Kasumi-1 (cell line): ENCODE measurements around the gene KRT16.
"Not testable (repeated sequence)": the region's sequence is repeated elsewhere in the genome, so short reads cannot be mapped to it uniquely, and the experiment has no call there.

Experiments
- DNase-seq, 2 experiments: peaks; one replicate each; lab custom pipeline; 2025; lab: John Stamatoyannopoulos, UW

Gene KRT16

DNA sequence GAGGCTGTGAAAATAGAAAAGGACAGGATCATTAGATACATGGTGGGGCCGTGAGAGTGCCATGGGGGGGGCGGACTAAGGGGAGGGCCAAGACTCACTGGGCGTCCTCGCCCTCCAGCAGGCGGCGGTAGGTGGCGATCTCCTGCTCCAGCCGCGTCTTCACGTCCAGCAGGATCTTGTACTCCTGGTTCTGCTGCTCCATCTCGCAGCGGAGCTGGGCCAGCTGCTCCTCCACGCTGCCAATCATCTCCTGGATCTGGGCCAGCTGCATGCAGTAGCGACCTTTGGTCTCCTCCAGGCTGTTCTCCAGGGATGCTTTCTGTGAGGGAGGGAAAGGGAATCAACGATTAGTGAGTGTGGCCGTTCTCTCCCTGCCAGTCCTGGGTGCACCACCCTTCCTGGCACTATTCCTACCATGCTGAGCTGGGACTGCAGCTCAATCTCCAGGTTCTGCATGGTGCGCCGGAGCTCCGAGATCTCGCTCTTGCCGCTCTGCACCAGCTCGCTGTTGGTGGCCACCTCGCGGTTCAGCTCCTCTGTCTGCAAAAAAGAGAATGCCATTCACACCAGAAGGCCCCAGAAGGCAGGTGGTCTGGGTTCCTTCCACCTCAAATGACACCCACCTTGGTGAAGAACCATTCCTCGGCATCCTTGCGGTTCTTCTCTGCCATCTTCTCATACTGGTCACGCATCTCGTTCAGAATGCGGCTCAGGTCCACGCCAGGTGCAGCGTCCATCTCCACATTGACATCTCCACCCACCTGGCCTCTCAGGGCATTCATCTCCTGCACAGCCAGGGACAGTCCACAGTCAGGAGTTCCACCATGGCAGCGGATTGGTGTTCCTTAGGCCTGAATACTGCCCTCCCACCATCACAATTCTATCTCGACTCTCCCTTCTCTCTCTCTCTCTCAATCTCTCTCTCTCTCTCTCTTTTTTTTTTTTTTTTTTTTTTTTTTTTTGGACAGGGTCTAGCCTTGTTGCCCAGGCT is 29.1 kb downstream of the KRT16 start:
- no peak for DNase-seq

DNA sequence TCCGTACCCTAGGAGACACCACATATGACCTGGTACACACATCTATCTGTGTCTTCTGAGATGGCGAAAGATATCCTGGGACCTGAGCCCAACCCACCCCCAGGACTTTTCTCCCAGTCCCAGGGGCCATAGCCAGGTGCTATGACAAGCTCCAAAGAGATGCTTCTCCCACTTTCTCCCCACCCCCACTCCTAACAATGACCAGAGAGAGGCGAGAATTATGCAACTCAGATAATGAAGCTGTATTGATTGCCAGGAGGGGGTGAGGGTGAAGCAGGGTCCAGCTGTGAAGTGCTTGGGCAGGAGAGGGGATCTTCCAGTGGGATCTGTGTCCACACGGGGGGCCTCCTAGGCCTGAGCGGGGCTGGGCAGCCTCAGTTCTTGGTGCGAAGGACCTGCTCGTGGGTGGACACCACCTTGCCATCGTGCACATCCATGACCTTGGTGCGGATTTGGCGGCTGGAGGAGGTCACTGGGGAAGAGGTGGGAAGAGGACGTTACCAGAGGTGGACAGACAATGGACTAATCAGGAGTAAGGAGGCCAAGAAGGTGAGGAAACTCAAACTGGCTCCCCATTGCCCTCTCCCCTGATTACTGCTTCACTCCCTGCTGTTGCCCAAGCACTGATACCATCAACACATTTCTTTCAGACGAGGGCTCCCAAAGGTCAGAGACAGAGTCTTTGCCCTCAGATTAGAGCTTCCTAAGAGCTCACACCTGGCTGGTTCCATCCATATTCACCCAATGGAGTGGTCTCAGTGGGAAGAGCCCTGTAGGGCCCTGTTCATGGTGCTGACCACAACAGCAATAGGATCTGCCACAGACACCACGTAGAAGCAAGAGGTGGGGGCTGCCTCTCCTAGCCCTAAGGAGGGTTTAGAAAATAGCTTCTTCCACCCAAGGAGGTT is 30.3 kb downstream of the KRT16 start:
- not testable (repeated sequence) for DNase-seq

GRCh38 chr17:41581366-41582060 is 31.1 kb downstream of the KRT16 start:
- DNase-seq = no peak

- DNase-seq = no peak
These were observed 31.7 kb downstream of the KRT16 start for GRCh38 chr17:41580687-41581365.

GRCh38 chr17:41580244-41580575 is 32.4 kb downstream of the KRT16 start:
- DNase-seq = no peak

GRCh38 chr17:41579484-41580243 is 32.9 kb downstream of the KRT16 start:
- DNase-seq = peak; percentile 73 to 81

DNA sequence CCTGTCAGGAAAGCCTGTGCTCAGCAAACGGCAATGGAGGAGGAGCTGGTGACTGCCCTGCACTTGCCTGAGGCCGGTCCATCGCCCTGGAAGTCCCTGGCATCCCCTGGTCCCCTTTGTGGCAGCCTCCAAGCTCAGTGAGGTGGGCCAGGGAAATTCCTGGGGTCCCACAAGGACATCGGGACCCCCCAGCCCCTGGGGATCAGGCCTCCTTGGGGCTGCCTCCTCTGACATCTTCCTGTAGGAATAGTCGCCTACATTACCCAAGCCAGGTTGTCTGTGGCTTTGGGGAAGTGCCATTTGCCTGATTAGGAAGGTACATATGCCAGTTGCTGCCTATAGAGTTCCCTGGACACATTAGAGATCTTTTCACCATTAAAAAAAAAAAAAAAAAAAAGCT is 33.6 kb downstream of the KRT16 start:
- DNase-seq = no peak

- DNase-seq = no peak
These were observed 34.0 kb downstream of the KRT16 start for GRCh38 chr17:41578538-41578937.

- DNase-seq = not testable (repeated sequence)
These were observed 35.8 kb downstream of the KRT16 start for GRCh38 chr17:41576740-41577139.

- DNase-seq = no peak
These were observed 37.2 kb downstream of the KRT16 start for GRCh38 chr17:41575336-41575735.

DNA sequence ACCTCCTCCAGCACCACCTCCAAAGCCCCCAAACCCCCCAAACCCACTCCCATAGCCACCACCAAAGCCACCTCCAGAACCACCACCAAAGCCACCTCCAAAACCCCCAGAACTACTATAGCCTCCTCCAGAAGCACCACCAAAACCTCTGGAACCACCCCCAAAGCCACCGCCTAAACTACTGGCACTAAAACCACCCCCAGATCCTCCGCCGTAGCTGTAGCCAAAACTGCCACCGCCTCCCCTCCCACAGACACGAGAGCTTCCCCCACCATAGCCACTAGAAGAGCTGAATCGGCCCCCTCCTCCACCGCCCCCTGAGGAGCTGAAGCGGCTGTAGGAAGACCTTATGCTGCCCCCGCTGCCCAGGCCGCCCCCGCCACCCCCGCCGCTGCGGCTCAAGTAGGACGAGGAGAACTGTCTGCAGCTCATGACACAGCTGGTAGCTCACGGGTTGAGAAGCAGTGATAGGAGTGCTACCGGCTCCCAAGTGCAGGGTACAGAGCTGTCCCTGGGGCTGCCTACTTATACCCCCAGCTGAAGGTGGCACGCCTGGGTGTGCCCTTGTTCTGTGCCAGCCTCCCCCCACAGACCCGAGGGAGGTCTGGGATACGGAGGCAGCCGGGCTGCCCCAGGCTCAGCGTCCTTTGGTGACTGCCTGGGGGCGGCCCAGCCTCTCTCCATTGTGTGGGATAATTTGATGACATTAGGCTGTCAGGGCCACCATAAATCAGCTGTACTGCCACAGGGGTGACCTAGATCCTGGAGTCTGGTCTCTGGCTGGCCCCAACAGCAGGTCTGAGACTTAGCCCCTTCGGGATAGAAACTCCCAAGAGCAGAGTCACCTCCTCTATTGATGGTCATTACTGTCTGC is 40.8 kb downstream of the KRT16 start, which contains the start of gene KRT9:
Gene KRT9 (minus strand): TSS at position 499 of the 874 bp plus-strand sequence. CDS start 67 bp downstream, at position 432.
- no peak for DNase-seq

GRCh38 chr17:41567317-41567716 is 45.2 kb downstream of the KRT16 start:
- DNase-seq = no peak

- no peak for DNase-seq
These were observed 47.2 kb downstream of the KRT16 start for GRCh38 chr17:41565338-41565737.

- DNase-seq = no peak
These were observed 48.9 kb downstream of the KRT16 start for GRCh38 chr17:41563607-41564170.

DNA sequence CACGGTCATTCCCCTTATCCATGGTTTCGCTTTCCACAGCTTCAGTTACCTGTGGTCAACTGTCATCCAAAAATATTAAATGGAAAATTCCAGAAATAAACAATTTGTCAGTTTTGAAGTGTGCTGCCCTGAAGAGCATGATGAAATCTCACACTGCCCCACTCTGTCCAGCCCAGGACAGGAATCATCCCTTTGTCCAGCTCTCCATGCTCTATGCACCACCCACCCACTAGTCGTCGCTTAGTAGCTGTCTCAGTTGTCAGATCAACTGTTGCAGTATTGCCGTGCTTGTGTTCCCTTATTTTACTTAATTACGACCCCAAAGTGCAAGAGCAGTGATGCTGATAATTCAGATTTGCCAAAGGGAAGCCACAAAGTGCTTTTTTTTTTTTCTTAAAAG is 51.0 kb downstream of the KRT16 start:
- DNase-seq = no peak
